GM12874 (cell line): ENCODE results near the gene SAPCD2.

Experiments
- CTCF ChIP-seq: IDR thresholded peaks from 2 replicates; pipeline ENCODE4 v1.5.1; 2011; ENCODE audit warnings: low read depth, mild to moderate bottlenecking, control low read depth, low read length, moderate library complexity; ENCODE audit not compliant: insufficient read depth

SAPCD2 gene

DNA sequence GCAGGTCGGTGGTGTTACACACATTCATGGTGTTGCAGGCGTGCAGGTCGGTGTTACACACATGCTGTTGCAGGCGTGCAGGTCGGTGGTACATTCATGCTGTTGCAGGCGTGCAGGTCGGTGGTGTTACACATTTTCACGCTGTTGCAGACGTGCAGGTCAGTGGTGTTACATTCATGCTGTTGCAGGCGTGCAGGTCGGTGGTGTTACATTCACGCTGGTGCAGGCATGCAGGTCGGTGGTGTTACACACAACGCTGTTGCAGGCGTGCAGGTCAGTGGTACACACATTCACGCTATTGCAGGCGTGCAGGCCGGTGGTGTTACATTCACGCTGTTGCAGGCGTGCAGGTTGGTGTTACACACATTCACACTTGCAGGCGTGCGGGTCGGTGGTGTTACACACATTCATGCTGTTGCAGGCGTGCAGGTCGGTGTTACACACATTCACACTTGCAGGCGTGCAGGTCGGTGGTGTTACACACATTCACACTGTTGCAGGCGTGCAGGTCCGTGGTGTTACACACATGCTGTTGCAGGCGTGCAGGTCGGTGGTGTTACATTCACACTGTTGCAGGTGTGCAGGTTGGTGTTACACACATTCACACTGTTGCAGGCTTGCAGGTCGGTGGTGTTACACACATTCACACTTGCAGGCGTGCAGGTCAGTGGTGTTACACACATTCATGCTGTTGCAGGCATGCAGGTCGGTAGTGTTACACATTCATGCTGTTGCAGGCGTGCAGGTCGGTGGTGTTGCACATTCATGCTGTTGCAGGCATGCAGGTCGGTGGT, 33.0 kb upstream of the SAPCD2 start:
- TF ChIP-seq CTCF = no peak

DNA sequence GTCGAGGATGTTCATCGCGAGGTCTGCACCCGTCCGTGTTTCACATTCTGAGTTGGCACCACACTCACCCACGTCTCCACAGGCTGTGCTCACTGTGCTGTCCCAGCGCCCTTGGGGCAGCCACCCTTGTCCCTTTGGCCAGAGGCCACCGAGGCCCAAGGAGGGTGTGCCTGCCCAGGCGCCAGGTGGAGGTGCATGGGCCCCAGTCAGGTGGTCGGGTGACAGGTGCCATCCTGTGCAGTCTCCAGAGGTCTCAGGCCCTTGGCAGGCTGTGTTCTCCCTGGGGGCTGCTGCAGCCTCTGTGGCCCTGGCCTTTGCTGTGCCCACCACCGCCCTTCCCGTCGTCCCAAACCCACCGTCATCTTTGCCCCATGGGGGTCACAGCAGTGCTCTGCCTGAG, 28.9 kb upstream of the SAPCD2 start:
- no peak for TF ChIP-seq CTCF

GRCh38 chr9:137097761-137098462, 27.6 kb upstream of the SAPCD2 start:
- no peak for TF ChIP-seq CTCF

GRCh38 chr9:137096785-137097546, 26.6 kb upstream of the SAPCD2 start:
- no peak for TF ChIP-seq CTCF

DNA sequence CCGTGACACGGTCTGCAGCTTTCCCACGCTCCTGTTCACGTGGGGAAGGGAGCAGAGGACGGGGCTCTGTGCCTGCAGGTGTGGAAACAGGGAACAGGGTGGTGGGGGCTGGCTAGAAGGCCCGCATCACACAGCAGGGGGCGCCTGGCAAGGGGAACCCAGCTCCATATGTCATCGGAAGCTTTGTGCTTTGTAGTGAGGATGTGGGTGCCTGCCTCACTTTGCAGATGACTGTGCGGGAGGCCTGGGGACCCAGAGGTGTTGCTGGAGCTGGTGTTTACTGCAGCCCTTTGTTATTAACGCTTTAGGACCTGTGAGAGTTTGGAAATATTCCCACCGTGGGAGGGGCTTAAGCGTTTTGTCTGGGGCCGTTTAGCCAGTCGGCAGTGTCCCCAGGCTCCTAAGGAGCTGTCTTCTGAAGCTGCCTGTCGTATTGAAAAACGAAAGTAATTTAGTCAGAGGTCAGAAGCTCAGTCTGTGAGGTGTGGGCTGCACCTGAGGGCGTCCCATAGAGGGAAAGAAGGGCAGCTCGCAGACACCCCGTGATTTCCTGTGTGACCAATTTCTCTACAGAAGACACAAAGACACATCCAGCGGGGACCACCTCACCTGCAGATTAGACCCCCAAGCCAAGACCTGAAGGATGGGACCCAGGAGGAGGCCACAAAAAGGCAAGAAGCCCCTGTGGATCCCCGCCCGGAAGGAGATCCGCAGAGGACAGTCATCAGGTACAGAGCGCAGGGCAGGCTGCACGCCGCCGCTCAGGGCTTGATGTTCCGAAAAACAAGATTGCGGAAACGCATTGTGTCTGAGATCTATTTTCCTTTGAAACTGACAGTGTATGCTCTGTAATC, 25.5 kb upstream of the SAPCD2 start:
- peak; percentile 56 for TF ChIP-seq CTCF

GRCh38 chr9:137089232-137089947, 19.0 kb upstream of the SAPCD2 start:
- TF ChIP-seq CTCF = no peak
